OCI-M2 (cell line): ENCODE results near the gene TCF3.

ENCODE experiments used
- DNase-seq: peaks from one replicate; lab custom pipeline; 2025; ENCODE audit not compliant: unreplicated experiment; lab: John Stamatoyannopoulos, UW

Gene TCF3

DNA sequence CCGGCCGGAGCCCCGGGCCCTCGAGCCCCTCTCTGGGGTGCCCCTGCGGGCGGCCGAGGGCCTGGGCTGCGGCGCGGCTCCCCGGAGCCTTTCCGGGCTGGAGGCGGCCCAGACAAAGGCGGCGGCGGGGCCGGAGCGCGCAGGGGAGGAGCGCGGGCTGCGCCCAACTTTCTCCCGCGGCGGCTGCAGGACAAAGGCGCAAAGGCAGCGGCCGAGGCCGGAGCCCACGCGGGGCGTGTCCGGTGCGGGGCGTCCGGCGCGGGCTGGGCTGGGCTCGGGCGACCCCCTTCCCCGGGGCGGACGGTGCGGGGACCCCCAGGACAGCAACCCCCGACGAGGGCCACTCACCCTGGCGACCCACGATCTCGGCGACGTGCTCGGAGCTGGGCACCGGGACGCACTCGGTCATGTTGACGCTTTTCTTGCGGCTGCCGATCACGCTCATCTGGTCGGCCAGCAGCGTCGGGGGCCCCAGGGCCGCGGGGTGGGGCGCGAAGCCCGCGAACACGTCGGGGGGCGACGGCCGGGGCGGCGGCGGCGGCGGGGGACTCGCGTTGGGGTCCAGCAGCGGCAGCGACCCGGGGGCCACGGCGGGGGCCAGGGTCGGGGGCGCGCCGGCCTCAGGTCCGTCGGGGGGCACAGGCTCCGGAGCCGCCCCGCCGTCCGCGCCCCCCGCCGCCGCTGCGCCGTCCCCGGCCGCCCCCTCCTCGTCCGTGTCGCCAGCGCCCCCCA is 85.1 kb downstream of the TCF3 start:
- no peak for DNase-seq

DNA sequence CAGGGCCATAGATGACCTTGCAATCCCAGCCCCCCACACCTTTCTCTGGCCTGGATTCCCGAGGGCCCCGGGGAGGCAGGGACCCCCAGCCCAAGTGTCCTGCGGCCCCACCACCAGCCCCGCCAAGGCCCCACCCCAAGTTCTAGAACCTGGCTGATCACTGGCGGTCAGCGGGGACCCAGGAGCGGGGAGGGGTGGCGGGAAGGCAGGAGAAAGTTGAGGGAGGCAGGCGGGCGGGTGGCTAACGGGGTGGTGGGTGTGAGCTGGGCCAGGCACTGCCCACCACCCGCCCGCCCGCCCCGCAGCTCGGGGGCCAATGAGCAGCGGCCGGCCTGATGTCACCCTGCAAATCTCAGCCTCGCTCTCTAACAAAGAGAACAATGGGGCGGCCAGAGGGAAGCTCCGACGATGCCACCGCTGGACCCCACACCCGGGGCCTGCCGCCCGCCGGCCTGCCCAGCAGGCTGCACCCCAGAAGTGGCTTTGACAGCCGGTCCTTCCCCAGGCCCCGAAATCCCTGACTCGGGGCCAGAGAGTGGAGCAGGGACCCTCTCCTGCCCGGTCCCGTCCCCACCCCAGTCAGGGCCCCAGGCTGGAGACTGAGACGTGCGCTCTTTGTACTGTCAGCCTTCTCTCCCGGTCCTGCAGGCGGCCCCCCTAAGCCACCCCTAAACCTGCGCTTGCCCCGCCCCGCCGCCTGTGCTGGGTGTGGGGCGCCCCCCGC is 85.9 kb downstream of the TCF3 start:
- no peak for DNase-seq

DNA sequence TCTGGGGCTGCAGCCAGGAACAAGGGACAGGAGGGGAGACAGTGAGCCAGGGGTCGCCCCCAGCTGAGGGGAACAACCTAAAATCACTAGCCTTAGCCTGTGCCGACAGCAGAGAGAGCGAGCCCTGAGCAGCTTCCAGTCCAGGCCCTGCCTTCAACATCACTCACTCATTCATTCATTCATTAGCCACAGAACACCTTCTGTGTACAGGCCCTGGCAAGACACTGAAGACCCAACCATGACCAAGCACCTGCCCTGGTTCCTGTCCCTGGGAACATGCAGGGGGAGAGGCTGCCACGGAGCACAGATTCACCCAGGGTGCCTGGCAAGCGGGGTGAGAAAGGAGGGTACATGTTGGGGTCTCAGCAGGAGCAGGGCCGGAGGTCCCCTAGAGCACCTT is 89.2 kb downstream of the TCF3 start:
- DNase-seq, result no peak

DNA sequence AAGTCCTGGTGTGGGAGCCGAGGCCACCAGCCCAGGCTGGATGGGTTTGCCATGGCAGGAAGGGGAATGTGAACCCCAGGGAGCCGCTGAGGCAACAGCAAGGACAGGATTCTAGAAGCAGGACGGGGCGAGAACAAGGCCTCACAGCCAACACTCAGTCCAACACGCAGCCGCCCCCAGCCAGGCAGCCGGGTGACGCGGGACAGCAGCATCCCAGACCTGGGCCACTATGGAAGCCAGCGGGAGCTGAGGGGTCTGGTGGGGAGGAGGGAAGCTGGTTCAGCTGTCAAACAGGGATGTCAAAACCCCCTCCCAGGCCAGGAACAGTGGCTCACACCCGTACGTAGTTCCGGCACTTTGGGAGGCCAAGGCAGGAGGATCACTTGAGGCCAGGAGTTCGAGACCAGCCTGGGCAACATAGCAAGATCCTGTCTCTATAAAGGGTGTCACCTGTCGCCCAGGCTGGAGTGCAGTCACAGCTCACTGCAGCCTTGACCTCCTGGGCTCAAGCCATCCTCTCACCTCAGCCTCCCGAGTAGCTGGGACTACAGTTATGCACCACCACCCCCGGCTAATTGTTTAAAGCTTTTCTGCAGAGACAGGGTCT is 91.1 kb downstream of the TCF3 start:
- no peak for DNase-seq

DNA sequence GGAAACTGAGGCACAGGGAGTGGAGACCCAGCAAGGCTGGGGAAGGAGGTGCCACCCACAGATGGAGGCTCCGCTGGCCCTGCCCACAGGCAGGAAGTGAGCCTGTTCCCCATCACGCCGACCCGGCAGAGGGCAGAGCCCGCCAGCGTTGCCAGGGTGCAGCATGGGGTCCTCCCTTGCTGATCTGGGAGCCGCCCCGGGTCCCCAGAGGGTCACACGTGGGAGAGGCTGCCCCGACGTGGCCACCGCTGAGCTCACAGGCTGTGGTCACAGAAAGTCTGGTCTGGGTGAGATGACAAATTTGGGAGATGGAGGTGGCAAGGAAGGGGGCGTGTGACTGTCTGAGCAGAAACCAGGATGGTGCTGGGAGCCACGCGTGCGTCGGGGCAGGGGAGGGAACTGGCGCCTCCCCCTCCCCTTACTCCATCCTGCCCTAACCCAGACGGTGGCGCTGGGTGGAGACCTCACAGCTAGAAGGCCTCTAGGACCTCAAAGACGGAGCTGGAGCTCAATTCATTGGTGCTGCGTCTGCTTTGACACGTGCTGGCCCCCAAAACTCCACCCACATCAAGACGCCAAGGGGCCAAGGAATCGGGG is 92.0 kb downstream of the TCF3 start:
- no peak for DNase-seq
